ENCODE data around the gene GABRB3. TPM values are rescaled to one million over a fixed set of nuclear protein-coding genes. Genes with fewer than 3 reads are reported as not detected.

Gene GABRB3
- polyA plus RNA-seq, 1 donor (not counting 4 experiments of a cell fraction or from before 2014, with no cell fraction given): 0.81 TPM

GRCh38 chr15:26580943-26581342 lies 191.9 kb downstream of the GABRB3 start:
- dilution Hi-C loops (cut with MboI; ENCODE audit: extremely low pct_ligation_motif_present, low sequenced_read_pairs): no loop called here
- no peaks in the 10 kb centered on the region for H3K36me3 ChIP-seq (ENCODE audit: control insufficient read depth in 2 of 2, extremely low read depth in 1 of 2, insufficient read depth in 2 of 2, low read length in 2 of 2)
- no peak overlapping the region for H3K9ac ChIP-seq (ENCODE audit: control insufficient read depth, extremely low read depth, insufficient read depth, low read length)
- no peak overlapping the region for H3K27ac ChIP-seq (ENCODE audit: control insufficient read depth, insufficient read depth, low read length)
- no peak for DNase-seq (ENCODE audit: low read depth, low spot score)
- H3K4me3 ChIP-seq (ENCODE audit: control insufficient read depth in 2 of 3, extremely low read depth in 1 of 3, insufficient read depth in 2 of 3, low read depth in 1 of 3, low read length in 3 of 3): no peak overlapping the region
- no peak overlapping the region for H3K4me2 ChIP-seq (ENCODE audit: control insufficient read depth, extremely low read depth, insufficient read depth, low read depth, low read length)
- no peak for TF ChIP-seq EZH2 (IDR thresholded peaks at IDR 0.05; ENCODE audit: low read length)
- TF ChIP-seq, protein P1, sequence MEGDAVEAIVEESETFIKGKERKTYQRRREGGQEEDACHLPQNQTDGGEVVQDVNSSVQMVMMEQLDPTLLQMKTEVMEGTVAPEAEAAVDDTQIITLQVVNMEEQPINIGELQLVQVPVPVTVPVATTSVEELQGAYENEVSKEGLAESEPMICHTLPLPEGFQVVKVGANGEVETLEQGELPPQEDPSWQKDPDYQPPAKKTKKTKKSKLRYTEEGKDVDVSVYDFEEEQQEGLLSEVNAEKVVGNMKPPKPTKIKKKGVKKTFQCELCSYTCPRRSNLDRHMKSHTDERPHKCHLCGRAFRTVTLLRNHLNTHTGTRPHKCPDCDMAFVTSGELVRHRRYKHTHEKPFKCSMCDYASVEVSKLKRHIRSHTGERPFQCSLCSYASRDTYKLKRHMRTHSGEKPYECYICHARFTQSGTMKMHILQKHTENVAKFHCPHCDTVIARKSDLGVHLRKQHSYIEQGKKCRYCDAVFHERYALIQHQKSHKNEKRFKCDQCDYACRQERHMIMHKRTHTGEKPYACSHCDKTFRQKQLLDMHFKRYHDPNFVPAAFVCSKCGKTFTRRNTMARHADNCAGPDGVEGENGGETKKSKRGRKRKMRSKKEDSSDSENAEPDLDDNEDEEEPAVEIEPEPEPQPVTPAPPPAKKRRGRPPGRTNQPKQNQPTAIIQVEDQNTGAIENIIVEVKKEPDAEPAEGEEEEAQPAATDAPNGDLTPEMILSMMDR (optimal IDR thresholded peaks at IDR 0.05 in 1 of 3, IDR thresholded peaks at IDR 0.05 in 1 of 3, conservative IDR thresholded peaks at IDR 0.05 in 1 of 3; ENCODE audit: extremely low read depth in 1 of 3, insufficient read depth in 2 of 3, low read length in 3 of 3): no peak
- no peak for FAIRE-seq
- no peaks in the 10 kb centered on the region for H4K20me1 ChIP-seq (ENCODE audit: control insufficient read depth, extremely low read depth, insufficient read depth, low read length)
- no peaks in the 10 kb centered on the region for H3K27me3 ChIP-seq (ENCODE audit: control insufficient read depth, extremely low read depth, insufficient read depth, low read length)
- H3K4me1 ChIP-seq (ENCODE audit: control insufficient read depth, extremely low read depth, insufficient read depth, low read length): no peaks in the 10 kb centered on the region
- peaks cover 2% of the 10 kb centered on the region for H3K9me3 ChIP-seq (ENCODE audit: control insufficient read depth, low read depth, low read length)
- H2AFZ ChIP-seq (ENCODE audit: control insufficient read depth, low read length): no peak overlapping the region
- no peaks in the 10 kb centered on the region for H3K9me1 ChIP-seq (ENCODE audit: control insufficient read depth, extremely low read depth, insufficient read depth, low read length)
- H3K79me2 ChIP-seq (ENCODE audit: control insufficient read depth, insufficient read depth, low read length): no peaks in the 10 kb centered on the region

DNA sequence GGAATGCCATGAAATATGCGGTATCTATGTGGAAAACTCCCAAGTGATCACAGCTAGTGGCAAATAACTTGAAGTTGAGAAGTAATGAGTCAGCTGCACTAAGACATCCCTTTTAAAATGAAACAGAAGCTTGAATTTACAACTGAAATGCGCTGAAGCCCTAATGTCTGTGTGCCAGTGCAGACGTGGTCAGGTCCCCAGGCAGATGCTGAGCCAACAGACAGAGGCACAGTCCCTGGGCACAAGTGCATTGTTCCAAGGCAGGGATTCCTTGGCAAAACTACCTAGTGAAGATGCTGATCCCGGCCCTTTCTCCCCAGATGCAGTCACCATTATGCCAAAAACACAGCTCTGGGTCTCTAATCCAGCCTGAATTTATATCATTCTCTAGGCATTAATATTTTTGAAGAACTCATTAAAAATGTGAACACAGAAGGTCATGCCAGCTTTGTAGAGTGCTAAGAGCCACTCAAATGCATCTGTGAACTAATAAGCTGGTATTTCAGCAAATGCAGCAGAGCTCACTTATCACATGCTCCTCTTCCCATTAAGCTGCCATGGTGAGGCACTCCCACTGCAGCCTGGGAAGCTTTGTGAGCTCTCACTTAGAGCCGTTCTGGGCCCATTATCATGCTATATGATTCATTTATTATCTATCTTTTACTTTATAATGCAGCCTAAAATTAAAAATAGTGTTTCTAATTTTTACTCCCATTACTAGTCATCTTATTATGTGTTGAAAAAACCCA lies 200.1 kb downstream of the GABRB3 start:
- Histone ChIP-seq H3K4me2 (ENCODE audit: control insufficient read depth, extremely low read depth, insufficient read depth, low read depth, low read length) (no peak overlapping the region), H3K4me1 (ENCODE audit: control insufficient read depth, extremely low read depth, insufficient read depth, low read length) (no peaks in the 10 kb centered on the region), H3K9me3 (ENCODE audit: control insufficient read depth, low read depth, low read length) (no peaks in the 10 kb centered on the region), H3K9me1 (ENCODE audit: control insufficient read depth, extremely low read depth, insufficient read depth, low read length) (no peaks in the 10 kb centered on the region), H3K27me3 (ENCODE audit: control insufficient read depth, extremely low read depth, insufficient read depth, low read length) (no peaks in the 10 kb centered on the region), H3K9ac (ENCODE audit: control insufficient read depth, extremely low read depth, insufficient read depth, low read length) (no peak overlapping the region), H4K20me1 (ENCODE audit: control insufficient read depth, extremely low read depth, insufficient read depth, low read length) (no peaks in the 10 kb centered on the region), H3K4me3 (ENCODE audit: control insufficient read depth in 2 of 3, extremely low read depth in 1 of 3, insufficient read depth in 2 of 3, low read depth in 1 of 3, low read length in 3 of 3) (no peak overlapping the region), H3K27ac (ENCODE audit: control insufficient read depth, insufficient read depth, low read length) (no peak overlapping the region), H2AFZ (ENCODE audit: control insufficient read depth, low read length) (no peak overlapping the region), H3K79me2 (ENCODE audit: control insufficient read depth, insufficient read depth, low read length) (no peaks in the 10 kb centered on the region), H3K36me3 (ENCODE audit: control insufficient read depth in 2 of 2, extremely low read depth in 1 of 2, insufficient read depth in 2 of 2, low read length in 2 of 2) (no peaks in the 10 kb centered on the region)
- no peak for TF ChIP-seq EZH2 (IDR thresholded peaks at IDR 0.05; ENCODE audit: low read length)
- TF ChIP-seq, protein P1 (optimal IDR thresholded peaks at IDR 0.05 in 1 of 3, IDR thresholded peaks at IDR 0.05 in 1 of 3, conservative IDR thresholded peaks at IDR 0.05 in 1 of 3; ENCODE audit: extremely low read depth in 1 of 3, insufficient read depth in 2 of 3, low read length in 3 of 3): no peak
- no peak for FAIRE-seq
- no peak for DNase-seq (ENCODE audit: low read depth, low spot score)
- dilution Hi-C loops (cut with MboI; ENCODE audit: extremely low pct_ligation_motif_present, low sequenced_read_pairs): no loop called here
